Naive B cell (primary cell): Measurements from ENCODE around the gene RBM8A. TPM values are rescaled to one million over a fixed set of nuclear protein-coding genes. Genes with fewer than 3 reads are reported as not detected.
"Not testable (repeated sequence)": the region's sequence is repeated elsewhere in the genome, so short reads cannot be mapped to it uniquely, and the experiment has no call there.

Experiments
- ATAC-seq, 2 donors: fragments of 150-1000 bp; cut with Tn5 transposase; 2 replicates each; pipeline ENCODE4 v1.10.0; 2021; ENCODE audit warnings: low read depth in 2 of 2, mild to moderate bottlenecking in 2 of 2, moderate library complexity in 2 of 2
- DNase-seq: peaks from one replicate; pipeline ENCODE4 v3.0.0; 2022
- H3K27ac Mint-ChIP-seq, 6 donors: one replicate each; pipeline ENCODE4 v1.8.0; 2020 to 2022; ENCODE audit warnings: mild to moderate bottlenecking in 6 of 6, mixed read lengths in 6 of 6, moderate library complexity in 5 of 6, inconsistent platforms in 2 of 6
- H3K27me3 Mint-ChIP-seq, 3 donors: one replicate each; pipeline ENCODE4 v1.8.0; 2021 to 2022; ENCODE audit warnings: mixed read lengths in 3 of 3, mild to moderate bottlenecking in 1 of 3
- H3K36me3 Mint-ChIP-seq, 2 donors: one replicate each; pipeline ENCODE4 v1.8.0; 2020 to 2022; ENCODE audit warnings: mixed read lengths in 2 of 2, inconsistent platforms in 1 of 2, mild to moderate bottlenecking in 1 of 2
- H3K4me1 Mint-ChIP-seq, 3 donors: one replicate each; pipeline ENCODE4 v1.8.0; 2020 to 2022; ENCODE audit warnings: mixed read lengths in 3 of 3, inconsistent platforms in 1 of 3, mild to moderate bottlenecking in 1 of 3, moderate library complexity in 1 of 3
- H3K4me3 Mint-ChIP-seq, 8 donors: one replicate each; pipeline ENCODE4 v1.8.0; 2020 to 2022; ENCODE audit warnings: mild to moderate bottlenecking in 8 of 8, mixed read lengths in 8 of 8, moderate library complexity in 8 of 8, inconsistent platforms in 2 of 8
- H3K9me3 Mint-ChIP-seq, 7 donors: one replicate each; pipeline ENCODE4 v1.8.0; 2020 to 2022; ENCODE audit warnings: mixed read lengths in 7 of 7, mild to moderate bottlenecking in 5 of 7, inconsistent platforms in 2 of 7, moderate library complexity in 1 of 7
- polyA plus RNA-seq, 6 donors: library from polyadenylated mRNA; unstranded; fragments of 300-500 nt; fragmentation: Illumina TruSeq; gene quantifications; one replicate each; pipeline ENCODE4 v1.2.3, GENCODE V29; 2021; ENCODE audit warnings: low read depth in 6 of 6

RBM8A gene
- polyA plus RNA-seq, 6 donors from 2014 or later = 140 to 220 (median 158) TPM

DNA sequence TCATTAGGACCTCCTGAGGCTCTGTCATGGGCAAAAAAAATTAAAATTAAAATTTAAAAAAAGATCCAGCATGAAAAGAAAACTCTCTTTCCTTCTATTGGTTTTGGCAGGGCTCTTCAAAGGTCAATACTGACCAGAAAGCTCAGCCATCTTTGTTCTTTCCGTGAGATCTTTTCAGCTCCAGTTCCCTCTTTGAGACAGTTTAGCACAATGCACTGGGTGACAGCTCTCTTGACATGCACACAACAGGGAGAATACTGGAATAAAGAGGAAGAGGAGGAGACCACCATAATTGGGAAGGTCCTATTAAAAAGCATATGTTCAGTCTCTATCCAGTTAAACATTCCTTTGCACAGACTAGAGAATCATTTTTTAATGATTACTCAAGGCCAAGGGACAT is 24.2 kb upstream of the RBM8A start:
- DNase-seq (no peak), ATAC-seq (no peak)
- Mint-ChIP-seq H3K27me3 (no peaks in the 10 kb centered on the region), H3K9me3 (no peaks in the 10 kb centered on the region), H3K4me1 (peaks cover 26 to 37% (median 36%) of the 10 kb centered on the region in 3 donors), H3K36me3 (peaks cover 0 to 6% of the 10 kb centered on the region in 2 donors), H3K27ac (no peak overlapping the region), H3K4me3 (no peak overlapping the region)

DNA sequence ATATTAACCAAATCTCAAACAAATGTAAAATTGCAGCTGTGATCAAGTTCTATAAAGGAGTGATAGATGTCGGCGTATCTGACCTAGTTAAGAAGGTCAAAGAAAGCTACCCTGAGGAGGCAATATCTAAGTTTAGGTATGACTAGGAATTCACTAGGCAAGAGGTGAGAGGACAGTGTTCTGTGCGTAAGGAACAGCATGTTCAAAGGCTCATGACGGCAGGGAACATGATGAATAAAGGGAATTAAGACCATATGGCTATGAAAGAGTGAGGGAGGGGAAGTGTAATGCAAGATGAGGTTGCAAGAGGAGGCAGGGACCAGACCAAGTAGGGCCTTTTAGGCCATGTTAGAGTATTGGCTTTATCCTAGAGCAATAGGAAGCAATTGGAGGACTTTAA is 21.9 kb upstream of the RBM8A start:
- no peaks in the 10 kb centered on the region for H3K27me3 Mint-ChIP-seq
- no peak overlapping the region for H3K4me3 Mint-ChIP-seq
- H3K36me3 Mint-ChIP-seq = peaks cover 0 to 9% of the 10 kb centered on the region in 2 donors
- no peak for ATAC-seq
- H3K9me3 Mint-ChIP-seq = no peaks in the 10 kb centered on the region
- DNase-seq = no peak
- peaks cover 13 to 20% (median 14%) of the 10 kb centered on the region in 3 donors for H3K4me1 Mint-ChIP-seq
- no peak overlapping the region for H3K27ac Mint-ChIP-seq

DNA sequence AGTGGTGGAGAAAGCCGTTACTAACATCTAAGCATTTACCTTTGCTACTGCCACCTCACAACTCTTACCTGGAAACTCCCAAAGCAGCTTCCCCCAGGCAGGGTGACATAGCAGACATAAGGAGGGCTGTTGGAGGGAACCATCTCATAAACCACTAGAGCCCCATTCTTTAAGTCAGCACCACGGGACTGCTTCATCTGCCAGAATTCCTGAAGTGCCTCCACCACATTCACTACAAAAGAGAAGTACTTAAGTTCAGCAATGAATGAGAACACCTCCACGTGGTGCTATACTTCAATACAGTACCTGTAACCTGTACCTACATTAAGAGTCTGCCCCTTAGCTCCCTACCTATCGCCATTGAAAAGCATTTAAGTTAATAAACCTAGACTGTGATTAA is 20.3 kb upstream of the RBM8A start:
- H3K27ac Mint-ChIP-seq = no peak overlapping the region
- H3K4me3 Mint-ChIP-seq = no peak overlapping the region
- ATAC-seq (no peak), DNase-seq (no peak)
- H3K27me3 Mint-ChIP-seq = no peaks in the 10 kb centered on the region
- H3K36me3 Mint-ChIP-seq = peaks cover 7 to 19% of the 10 kb centered on the region in 2 donors
- H3K4me1 Mint-ChIP-seq = peaks cover 5 to 17% (median 15%) of the 10 kb centered on the region in 3 donors
- no peaks in the 10 kb centered on the region for H3K9me3 Mint-ChIP-seq

DNA sequence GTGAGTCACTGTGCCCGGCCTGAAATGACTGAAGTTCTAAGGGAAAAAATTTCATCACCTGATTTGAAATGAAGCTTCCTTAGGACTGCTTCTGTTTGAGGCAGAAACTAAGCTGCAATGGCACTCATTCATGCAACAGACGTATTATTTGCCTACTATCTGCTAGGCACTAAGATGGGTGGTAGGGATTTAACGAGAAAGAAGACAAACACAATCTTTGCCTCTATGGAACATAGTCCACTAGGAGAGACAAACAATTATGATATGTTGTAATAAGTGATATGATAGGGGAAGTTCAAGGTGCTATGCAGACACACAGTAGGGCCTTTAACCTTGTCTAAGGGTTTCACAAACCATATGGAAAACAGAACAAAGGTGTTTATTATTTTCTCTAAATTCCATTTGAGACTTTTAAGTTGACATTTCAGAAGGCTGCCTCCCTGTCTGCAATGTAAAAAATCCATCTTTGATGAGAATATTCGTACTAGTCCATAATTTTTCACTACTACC is 19.2 kb upstream of the RBM8A start:
- no peak overlapping the region for H3K4me3 Mint-ChIP-seq
- no peaks in the 10 kb centered on the region for H3K9me3 Mint-ChIP-seq
- no peak for ATAC-seq
- H3K27me3 Mint-ChIP-seq = no peaks in the 10 kb centered on the region
- no peak for DNase-seq
- H3K36me3 Mint-ChIP-seq = peaks cover 13 to 21% of the 10 kb centered on the region in 2 donors
- peak overlapping the region in 1 of 6 donors; percentile 39 for H3K27ac Mint-ChIP-seq
- H3K4me1 Mint-ChIP-seq = peaks cover 5 to 16% (median 10%) of the 10 kb centered on the region in 3 donors

DNA sequence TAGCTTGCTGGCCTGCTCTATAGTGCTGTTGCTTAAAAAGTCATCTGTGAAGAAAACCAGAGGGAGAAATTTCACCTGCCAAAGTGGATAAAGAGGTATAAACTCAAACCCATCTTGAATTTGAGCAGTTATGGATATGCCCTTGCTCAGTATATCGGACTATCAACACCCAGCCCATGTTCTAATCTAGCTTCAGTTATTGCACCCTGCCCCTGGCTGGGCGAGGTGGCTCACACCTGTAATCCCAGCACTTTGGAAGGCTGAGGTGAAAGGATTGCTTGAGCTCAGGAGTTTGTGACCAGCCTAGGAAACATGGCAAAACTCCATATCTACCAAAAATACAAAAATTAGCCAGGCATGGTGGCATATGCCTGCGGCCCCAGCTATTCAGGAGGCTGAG is 17.2 kb upstream of the RBM8A start:
- Mint-ChIP-seq H3K4me1 (peaks cover 3 to 11% (median 5%) of the 10 kb centered on the region in 3 donors), H3K9me3 (no peaks in the 10 kb centered on the region), H3K27me3 (no peaks in the 10 kb centered on the region), H3K36me3 (peaks cover 13 to 19% of the 10 kb centered on the region in 2 donors), H3K4me3 (no peak overlapping the region), H3K27ac (peak overlapping the region in 2 of 6 donors; percentile 30 to 44)
- ATAC-seq (no peak), DNase-seq (no peak)

DNA sequence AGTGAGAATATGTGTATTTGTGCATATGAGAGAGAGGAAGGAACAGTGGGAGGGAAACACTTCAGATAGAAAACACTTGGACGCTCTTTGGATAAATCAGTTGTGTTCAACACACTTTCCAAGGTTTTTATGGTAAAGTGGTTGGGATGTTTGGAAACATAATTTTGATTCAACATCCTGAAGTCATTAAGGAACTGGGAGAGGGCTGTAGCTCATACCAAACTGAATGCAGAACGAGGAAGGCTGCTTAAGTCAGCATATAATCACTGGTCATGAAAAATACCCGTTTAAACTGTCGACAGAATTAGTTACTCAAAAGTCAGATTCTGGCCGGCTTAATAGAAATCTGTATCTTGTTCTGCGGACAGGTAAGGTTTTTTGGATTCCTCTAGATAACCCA is 15.6 kb upstream of the RBM8A start:
- ATAC-seq (no peak), DNase-seq (no peak)
- no peak overlapping the region for H3K4me3 Mint-ChIP-seq
- no peaks in the 10 kb centered on the region for H3K9me3 Mint-ChIP-seq
- H3K27me3 Mint-ChIP-seq = no peaks in the 10 kb centered on the region
- H3K27ac Mint-ChIP-seq = peak overlapping the region in 2 of 6 donors; percentile 23 to 61
- H3K4me1 Mint-ChIP-seq = peaks cover 0 to 6% (median 0%) of the 10 kb centered on the region in 3 donors
- H3K36me3 Mint-ChIP-seq = peaks cover 13 to 19% of the 10 kb centered on the region in 2 donors

DNA sequence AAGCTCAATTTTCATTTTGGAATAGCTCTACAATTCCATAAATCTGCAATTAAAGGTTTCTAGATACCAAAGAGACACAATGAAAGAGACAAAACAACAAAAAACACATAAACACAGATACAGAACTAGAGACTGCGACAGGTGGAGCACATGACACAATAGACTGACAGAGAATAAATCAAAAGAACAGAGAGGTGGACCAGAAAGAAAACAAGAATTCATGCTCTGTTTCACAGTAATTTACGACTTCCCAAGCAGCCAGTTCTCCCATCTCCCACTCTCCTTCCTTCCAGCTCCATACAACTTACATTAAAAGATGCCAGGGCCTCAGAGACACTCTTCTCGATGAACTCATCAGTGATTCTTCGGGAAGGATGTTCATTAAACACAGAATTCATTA is 15.1 kb upstream of the RBM8A start:
- H3K36me3 Mint-ChIP-seq = peaks cover 13 to 19% of the 10 kb centered on the region in 2 donors
- no peak for ATAC-seq

DNA sequence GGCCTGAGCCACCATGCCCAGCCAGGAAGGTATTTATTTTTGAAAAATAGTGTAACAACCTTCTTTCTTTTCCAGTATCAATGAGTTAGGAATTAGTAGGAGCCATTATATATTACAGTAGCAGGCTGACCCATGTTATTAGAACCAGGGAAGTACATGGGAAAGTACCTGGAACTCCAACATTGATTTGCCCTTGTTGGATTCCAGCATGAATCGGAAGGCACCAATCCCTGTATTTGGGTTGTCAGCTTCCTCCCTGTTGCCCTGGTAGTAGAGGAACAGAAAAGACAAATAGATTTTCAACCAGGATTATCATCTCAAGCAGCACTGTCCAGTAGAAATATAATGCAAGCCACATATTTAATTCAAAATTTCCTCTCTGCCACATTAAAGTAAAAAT is 10.2 kb upstream of the RBM8A start:
- Mint-ChIP-seq H3K9me3 (no peaks in the 10 kb centered on the region), H3K4me3 (no peak overlapping the region), H3K4me1 (peaks cover 11 to 14% (median 12%) of the 10 kb centered on the region in 3 donors), H3K36me3 (peaks cover 5 to 11% of the 10 kb centered on the region in 2 donors), H3K27ac (no peak overlapping the region), H3K27me3 (no peaks in the 10 kb centered on the region)
- no peak for DNase-seq
- ATAC-seq = no peak

More for the DNA sequence above, 15.1 kb upstream of the RBM8A start:
- peaks cover 0 to 6% (median 0%) of the 10 kb centered on the region in 3 donors for H3K4me1 Mint-ChIP-seq
- H3K27me3 Mint-ChIP-seq = no peaks in the 10 kb centered on the region
- no peak overlapping the region for H3K4me3 Mint-ChIP-seq
- H3K9me3 Mint-ChIP-seq = no peaks in the 10 kb centered on the region
- no peak for DNase-seq
- H3K27ac Mint-ChIP-seq = peak overlapping the region in 2 of 6 donors; percentile 23 to 61

DNA sequence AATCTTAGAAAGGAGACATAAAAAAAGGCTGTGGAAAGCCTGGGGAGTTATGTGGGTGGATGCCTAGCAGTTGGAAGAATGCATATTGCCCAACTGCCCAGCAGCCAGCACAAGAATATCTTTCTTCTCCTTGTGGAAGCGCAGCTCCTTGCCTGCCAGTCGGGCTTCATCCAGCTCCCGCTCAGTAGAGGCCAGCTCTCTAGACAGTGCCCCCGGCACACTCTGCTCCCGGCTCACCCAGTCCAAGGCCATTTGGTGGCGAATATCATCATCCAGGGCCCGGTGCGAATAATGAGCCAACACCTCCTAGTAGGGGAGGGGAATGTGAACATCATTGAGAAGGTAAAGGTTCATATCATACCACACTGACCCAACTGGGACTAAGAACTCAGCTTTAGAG is 9.0 kb upstream of the RBM8A start:
- H3K27me3 Mint-ChIP-seq = no peaks in the 10 kb centered on the region
- no peak overlapping the region for H3K27ac Mint-ChIP-seq
- DNase-seq (no peak), ATAC-seq (no peak)
- peaks cover 15 to 25% (median 19%) of the 10 kb centered on the region in 3 donors for H3K4me1 Mint-ChIP-seq
- H3K9me3 Mint-ChIP-seq = no peaks in the 10 kb centered on the region
- H3K4me3 Mint-ChIP-seq = no peak overlapping the region
- H3K36me3 Mint-ChIP-seq = peaks cover 0 to 7% of the 10 kb centered on the region in 2 donors

DNA sequence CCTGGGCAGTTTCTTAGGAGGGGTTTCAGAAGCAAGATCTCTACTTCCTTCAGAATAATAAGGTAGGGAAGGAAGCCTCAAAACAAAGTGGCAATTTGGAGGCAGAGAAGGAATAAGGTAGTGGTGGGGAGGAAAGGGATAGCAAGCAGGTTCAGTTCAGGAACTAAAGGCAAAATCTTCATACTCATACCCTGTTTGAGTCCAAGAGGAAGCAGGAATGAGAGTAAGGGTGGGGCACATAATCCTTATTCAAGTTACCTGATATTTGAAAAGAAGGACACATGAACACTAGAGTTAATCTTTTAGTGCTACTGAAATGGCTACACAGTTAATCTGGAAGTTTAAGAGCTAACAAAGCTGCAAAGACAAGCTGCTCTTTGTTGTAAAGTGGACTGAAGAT is 8.4 kb upstream of the RBM8A start:
- H3K4me3 Mint-ChIP-seq = no peak overlapping the region
- DNase-seq (no peak), ATAC-seq (no peak)
- H3K27me3 Mint-ChIP-seq = no peaks in the 10 kb centered on the region
- H3K36me3 Mint-ChIP-seq = peaks cover 0 to 7% of the 10 kb centered on the region in 2 donors
- peak overlapping the region in 1 of 6 donors; percentile 52 for H3K27ac Mint-ChIP-seq
- H3K4me1 Mint-ChIP-seq = peaks cover 20 to 29% (median 23%) of the 10 kb centered on the region in 3 donors
- H3K9me3 Mint-ChIP-seq = no peaks in the 10 kb centered on the region

DNA sequence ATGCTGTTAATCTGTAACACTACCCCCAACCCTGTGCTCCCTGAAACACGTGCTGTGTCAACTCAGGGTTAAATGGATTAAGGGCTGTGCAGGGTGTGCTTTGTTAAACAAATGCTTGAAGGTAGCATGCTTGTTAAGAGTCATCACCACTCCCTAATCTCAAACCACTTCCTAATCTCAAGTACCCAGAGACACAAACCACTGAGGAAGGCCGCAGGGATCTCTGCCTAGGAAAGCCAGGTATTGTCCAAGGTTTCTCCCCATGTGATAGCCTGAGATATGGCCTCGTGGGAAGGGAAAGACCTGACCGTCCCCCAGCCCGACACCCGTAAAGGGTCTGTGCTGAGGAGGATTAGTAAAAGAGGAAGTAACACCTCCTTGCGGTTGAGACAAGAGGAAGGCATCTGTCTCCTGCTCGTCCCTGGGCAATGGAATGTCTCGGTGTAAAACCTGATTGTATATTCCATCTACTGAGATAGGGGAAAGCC is 5.3 kb upstream of the RBM8A start:
- Mint-ChIP-seq H3K4me1 (peaks cover 25 to 42% (median 37%) of the 10 kb centered on the region in 3 donors), H3K27ac (peak overlapping the region; percentile 81 to 95 (median 93))
- peak; percentile 61 to 71 for ATAC-seq

DNA sequence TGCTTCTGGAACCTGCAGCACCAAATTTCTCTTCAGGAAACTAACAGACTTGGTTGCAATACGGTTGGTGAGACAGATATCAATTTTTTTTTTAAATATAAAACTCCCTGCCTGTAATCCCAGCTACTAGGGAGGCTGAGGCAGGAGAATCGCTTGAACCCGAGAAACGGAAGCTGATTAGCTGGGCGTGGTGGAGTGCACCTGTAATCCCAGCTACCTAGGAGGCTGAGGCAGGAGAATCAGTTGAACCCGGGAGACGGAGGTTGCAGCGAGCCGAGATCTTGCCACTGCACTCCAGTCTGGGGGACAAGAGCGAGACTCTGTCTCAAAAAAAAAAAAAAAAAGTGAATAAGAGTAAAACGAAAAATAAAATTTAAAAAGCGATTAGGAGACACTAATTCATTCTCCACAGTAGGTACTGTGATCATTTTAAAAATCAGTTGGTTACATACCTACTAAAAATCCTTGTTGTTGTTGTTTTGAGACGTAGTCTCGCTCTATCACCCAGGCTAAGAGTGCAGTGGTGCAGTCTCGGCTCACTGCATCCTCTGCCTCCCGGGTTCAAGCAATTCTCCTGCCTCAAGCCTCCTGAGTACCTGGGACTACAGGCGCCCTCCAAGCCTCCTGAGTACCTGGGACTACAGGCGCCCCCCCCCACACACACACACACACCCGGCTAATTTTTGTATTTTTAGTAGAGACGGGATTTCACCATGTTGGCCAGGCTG is 796 bp upstream of the RBM8A start:
- no peaks in the 10 kb centered on the region for H3K27me3 Mint-ChIP-seq
- ATAC-seq = no peak

More for the DNA sequence above, 5.3 kb upstream of the RBM8A start:
- H3K36me3 Mint-ChIP-seq, H3K27me3 Mint-ChIP-seq, H3K9me3 Mint-ChIP-seq: not testable (repeated sequence)
- peak; percentile 77 for DNase-seq
- H3K4me3 Mint-ChIP-seq = peak overlapping the region; percentile 31 to 79 (median 58)

DNA sequence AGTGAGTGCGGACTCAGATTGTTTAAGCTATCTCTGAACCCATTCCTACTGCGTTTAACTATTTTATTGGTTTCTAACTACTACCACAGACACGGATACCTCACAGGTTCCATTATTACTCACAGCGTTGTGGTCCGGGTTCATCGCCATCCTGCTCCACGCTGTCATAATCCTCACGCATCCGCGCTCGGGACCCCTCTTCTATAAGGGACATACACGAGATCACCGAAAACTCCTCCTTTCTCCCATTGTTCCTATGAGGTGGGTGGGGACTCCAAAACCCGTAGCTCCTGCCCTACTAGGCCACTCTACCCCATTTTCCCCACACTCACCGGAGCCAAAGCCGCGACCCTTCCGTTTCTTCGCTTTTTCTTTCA is 610 bp downstream of the RBM8A start:
- peaks cover 13 to 26% (median 20%) of the 10 kb centered on the region in 3 donors for H3K4me1 Mint-ChIP-seq
- H3K4me3 Mint-ChIP-seq = no peak overlapping the region
- no peaks in the 10 kb centered on the region for H3K9me3 Mint-ChIP-seq
- no peaks in the 10 kb centered on the region for H3K27me3 Mint-ChIP-seq
- H3K27ac Mint-ChIP-seq = no peak overlapping the region
- DNase-seq = no peak
- peak in 1 of 2 donors; percentile 0 for ATAC-seq
- H3K36me3 Mint-ChIP-seq = peaks cover 0 to 6% of the 10 kb centered on the region in 2 donors

More for the DNA sequence above, 796 bp upstream of the RBM8A start:
- Mint-ChIP-seq H3K36me3 (peaks cover 0 to 6% of the 10 kb centered on the region in 2 donors), H3K4me1 (peaks cover 20 to 35% (median 35%) of the 10 kb centered on the region in 3 donors), H3K27ac (peak overlapping the region in 4 of 6 donors; percentile 54 to 94 (median 91)), H3K4me3 (peak overlapping the region in 4 of 8 donors; percentile 78 to 89 (median 83)), H3K9me3 (no peaks in the 10 kb centered on the region)
- no peak for DNase-seq

DNA sequence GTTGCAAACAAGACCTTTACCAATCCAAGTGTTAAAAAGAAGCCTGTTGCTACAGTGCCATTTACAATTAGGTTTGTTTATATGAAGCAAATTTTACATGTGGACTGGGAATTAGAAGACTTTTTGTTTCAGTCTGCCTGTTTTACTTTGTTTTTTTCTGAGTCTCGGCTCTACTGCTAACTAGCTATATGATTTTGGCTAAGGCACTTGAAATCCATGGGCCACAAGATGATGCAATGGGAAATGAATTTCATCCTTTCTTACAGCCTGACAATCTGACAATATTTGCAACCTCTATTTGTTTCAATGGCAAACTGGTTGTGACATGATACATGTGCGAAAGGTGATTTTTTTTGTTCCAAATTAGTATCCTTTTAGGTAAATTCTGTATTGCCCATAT is 5.0 kb downstream of the RBM8A start:
- H3K27me3 Mint-ChIP-seq = no peaks in the 10 kb centered on the region

More for the DNA sequence above, 5.0 kb downstream of the RBM8A start:
- Mint-ChIP-seq H3K4me3 (no peak overlapping the region), H3K27ac (no peak overlapping the region), H3K4me1 (peaks cover 25 to 28% (median 26%) of the 10 kb centered on the region in 3 donors), H3K9me3 (no peaks in the 10 kb centered on the region), H3K36me3 (peaks cover 0 to 6% of the 10 kb centered on the region in 2 donors)
- ATAC-seq = no peak
- no peak for DNase-seq
